Hepatocyte (in vitro differentiated cells): ENCODE results near the gene PHF21B. TPM values are rescaled to one million over a fixed set of nuclear protein-coding genes. Genes with fewer than 3 reads are reported as not detected.

Experiments
- DNase-seq: peaks from one replicate; pipeline ENCODE4 v3.0.0-alpha.2; 2016; ENCODE audit warnings: low spot score
- H2AFZ ChIP-seq: fragments of 200-600 bp; sonication (generic); 2 replicates; pipeline ENCODE4 v1.6.0; 2016; ENCODE audit warnings: antibody characterized with exemption, mild to moderate bottlenecking
- H3K27ac ChIP-seq: fragments of 200-600 bp; sonication (generic); 2 replicates; pipeline ENCODE4 v1.5.1; 2016; ENCODE audit warnings: mild to moderate bottlenecking
- H3K27me3 ChIP-seq: fragments of 200-600 bp; sonication (generic); 2 replicates; pipeline ENCODE4 v1.6.1; 2016
- H3K36me3 ChIP-seq: fragments of 200-600 bp; sonication (generic); replicated peaks from 2 replicates; pipeline ENCODE4 v1.5.1; 2016; ENCODE audit warnings: low read depth; ENCODE audit not compliant: insufficient read depth
- H3K4me1 ChIP-seq: fragments of 200-600 bp; sonication (generic); 2 replicates; pipeline ENCODE4 v1.5.1; 2016; ENCODE audit warnings: mild to moderate bottlenecking, moderate library complexity; ENCODE audit not compliant: insufficient read depth
- H3K4me2 ChIP-seq: fragments of 200-600 bp; sonication (generic); 2 replicates; pipeline ENCODE4 v1.6.0; 2016
- H3K4me3 ChIP-seq: fragments of 200-600 bp; sonication (generic); 2 replicates; pipeline ENCODE4 v1.5.1; 2016; ENCODE audit warnings: mild to moderate bottlenecking
- H3K79me2 ChIP-seq: fragments of 200-600 bp; sonication (generic); 2 replicates; pipeline ENCODE4 v1.6.0; 2017; ENCODE audit warnings: mild to moderate bottlenecking
- H3K9me2 ChIP-seq: fragments of 200-600 bp; sonication (generic); replicated peaks from 2 replicates; pipeline ENCODE4 v1.6.0; 2017; ENCODE audit warnings: mild to moderate bottlenecking; ENCODE audit not compliant: insufficient read depth
- H3K9me3 ChIP-seq: fragments of 200-600 bp; sonication (generic); 2 replicates; pipeline ENCODE4 v1.5.1; 2016; ENCODE audit warnings: low read depth, mild to moderate bottlenecking
- H4K20me1 ChIP-seq: fragments of 200-600 bp; sonication (generic); 2 replicates; pipeline ENCODE4 v1.6.0; 2016; ENCODE audit warnings: mild to moderate bottlenecking; ENCODE audit not compliant: insufficient read depth, poor library complexity, severe bottlenecking
- EZH2 ChIP-seq: fragments of 200-600 bp; sonication (generic); IDR thresholded peaks from 2 replicates; pipeline ENCODE4 v1.6.1; 2016; ENCODE audit warnings: antibody characterized with exemption, mild to moderate bottlenecking, borderline replicate concordance
- EZH2phosphoT487 ChIP-seq: fragments of 200-600 bp; sonication (generic); IDR thresholded peaks from one replicate; pipeline ENCODE4 v1.6.1; 2018; ENCODE audit warnings: antibody characterized with exemption, mild to moderate bottlenecking, low read depth, moderate library complexity; ENCODE audit not compliant: unreplicated experiment, severe bottlenecking
- WGBS: methylation state at CpG from one replicate; pipeline ENCODE4 v1.1.6; 2016; ENCODE audit warnings: low lambda C conversion rate; ENCODE audit errors: missing lambda C conversion rate; 5-methylcytosine and 5-hydroxymethylcytosine counted together
- polyA plus RNA-seq: library from polyadenylated mRNA; unstranded; fragments of >200 nt; fragmentation: Nextera tagmentation; extraction: Ambion mirVana; gene quantifications from 2 replicates; pipeline ENCODE4 v1.2.1, GENCODE V29; 2016
- total RNA-seq: library from RNA; depleted of rRNA; stranded (reverse); fragments of >200 nt; gene quantifications from 2 replicates; pipeline ENCODE4 v1.2.3, GENCODE V29; 2014
- TF ChIP-seq, protein P1 (sequence below): fragments of 200-600 bp; sonication (generic); IDR thresholded peaks from 2 replicates; pipeline ENCODE4 v1.5.1; 2016; ENCODE audit warnings: antibody characterized with exemption, mild to moderate bottlenecking; ENCODE audit not compliant: poor library complexity

Gene PHF21B
- total and polyA plus RNA-seq, 2 experiments from 2014 or later = 0.86 to 1.9 TPM

GRCh38 chr22:44972363-44973083, 37.3 kb downstream of the PHF21B start:
- Histone ChIP-seq H3K36me3 (no peaks in the 10 kb centered on the region), H4K20me1 (no peaks in the 10 kb centered on the region), H3K79me2 (no peaks in the 10 kb centered on the region), H3K9me2 (no peaks in the 10 kb centered on the region), H3K4me1 (no peaks in the 10 kb centered on the region), H3K27ac (no peak overlapping the region), H3K4me2 (no peak overlapping the region), H3K27me3 (no peaks in the 10 kb centered on the region), H3K9me3 (no peaks in the 10 kb centered on the region), H3K4me3 (no peak overlapping the region), H2AFZ (no peak overlapping the region)
- 76% methylated on average over 20 of the region's 23 CpGs for WGBS
- TF ChIP-seq, protein P1, sequence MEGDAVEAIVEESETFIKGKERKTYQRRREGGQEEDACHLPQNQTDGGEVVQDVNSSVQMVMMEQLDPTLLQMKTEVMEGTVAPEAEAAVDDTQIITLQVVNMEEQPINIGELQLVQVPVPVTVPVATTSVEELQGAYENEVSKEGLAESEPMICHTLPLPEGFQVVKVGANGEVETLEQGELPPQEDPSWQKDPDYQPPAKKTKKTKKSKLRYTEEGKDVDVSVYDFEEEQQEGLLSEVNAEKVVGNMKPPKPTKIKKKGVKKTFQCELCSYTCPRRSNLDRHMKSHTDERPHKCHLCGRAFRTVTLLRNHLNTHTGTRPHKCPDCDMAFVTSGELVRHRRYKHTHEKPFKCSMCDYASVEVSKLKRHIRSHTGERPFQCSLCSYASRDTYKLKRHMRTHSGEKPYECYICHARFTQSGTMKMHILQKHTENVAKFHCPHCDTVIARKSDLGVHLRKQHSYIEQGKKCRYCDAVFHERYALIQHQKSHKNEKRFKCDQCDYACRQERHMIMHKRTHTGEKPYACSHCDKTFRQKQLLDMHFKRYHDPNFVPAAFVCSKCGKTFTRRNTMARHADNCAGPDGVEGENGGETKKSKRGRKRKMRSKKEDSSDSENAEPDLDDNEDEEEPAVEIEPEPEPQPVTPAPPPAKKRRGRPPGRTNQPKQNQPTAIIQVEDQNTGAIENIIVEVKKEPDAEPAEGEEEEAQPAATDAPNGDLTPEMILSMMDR = no peak
- no peak for TF ChIP-seq EZH2phosphoT487
- DNase-seq = no peak

DNA sequence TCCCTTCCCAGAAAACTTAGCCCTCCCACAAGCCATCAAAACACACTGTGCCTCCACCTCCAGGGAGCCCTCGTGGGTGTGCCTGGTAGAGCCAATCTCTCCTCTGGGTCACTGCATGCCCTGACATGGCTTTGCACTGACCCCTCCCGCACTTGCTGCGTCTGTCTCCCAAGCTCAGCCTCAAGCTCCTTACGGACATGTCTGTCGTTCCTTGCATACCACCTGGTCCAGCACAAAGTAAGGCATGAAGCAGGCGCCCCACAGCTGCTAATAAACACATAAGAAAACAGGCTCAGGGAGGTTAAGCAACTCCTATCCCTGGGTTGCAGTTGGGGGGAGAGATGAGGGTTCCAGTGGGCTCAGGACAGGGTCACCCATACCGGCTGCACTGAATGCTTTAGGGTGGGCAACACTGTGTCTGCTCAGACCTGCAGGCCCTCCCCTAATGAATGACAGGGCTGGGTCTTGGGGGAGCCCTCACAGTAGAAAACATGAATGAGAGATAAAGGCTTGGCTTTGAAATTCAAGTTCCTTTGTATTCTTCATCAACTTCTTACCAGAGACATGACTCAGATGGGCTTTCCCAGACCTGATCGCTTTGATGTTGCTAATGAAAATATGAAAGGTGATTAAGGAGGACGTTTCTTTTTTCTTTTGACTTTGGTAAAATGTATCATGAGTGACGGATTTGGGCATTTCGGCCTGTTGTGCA, 38.0 kb downstream of the PHF21B start:
- 78% methylated on average over 11 of the region's 11 CpGs for WGBS

DNA sequence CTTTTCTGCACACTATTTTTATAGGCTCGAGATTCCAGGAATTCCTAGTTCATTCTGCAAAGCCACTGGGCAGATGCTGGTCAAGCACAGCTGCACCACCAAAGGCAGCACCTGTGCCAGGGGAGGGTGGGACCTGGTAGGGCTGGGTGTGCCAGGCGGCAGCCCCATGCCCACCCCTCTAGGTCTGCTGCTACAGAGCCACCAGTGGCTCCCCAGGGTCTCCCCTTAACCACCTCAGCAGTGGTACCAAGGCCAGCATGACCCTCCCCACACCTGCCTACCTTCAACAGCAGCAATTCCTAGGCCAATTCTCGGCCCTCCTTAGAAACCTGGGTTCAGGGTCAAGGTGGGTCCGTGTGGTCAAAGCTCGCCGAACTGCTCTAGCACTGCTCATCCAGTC, 39.5 kb downstream of the PHF21B start:
- Histone ChIP-seq H3K79me2 (no peaks in the 10 kb centered on the region), H3K4me3 (no peak overlapping the region), H3K36me3 (no peaks in the 10 kb centered on the region), H3K27ac (no peak overlapping the region), H2AFZ (no peak overlapping the region), H3K4me1 (no peaks in the 10 kb centered on the region), H3K9me2 (no peaks in the 10 kb centered on the region), H3K27me3 (no peaks in the 10 kb centered on the region), H4K20me1 (no peaks in the 10 kb centered on the region), H3K9me3 (no peaks in the 10 kb centered on the region), H3K4me2 (no peak overlapping the region)
- DNase-seq = no peak
- TF ChIP-seq EZH2phosphoT487 (no peak), EZH2 (no peak)
- TF ChIP-seq, protein P1 = no peak
- 90% methylated on average over 6 of the region's 6 CpGs for WGBS

More for the DNA sequence above, 38.0 kb downstream of the PHF21B start:
- Histone ChIP-seq H3K4me1 (no peaks in the 10 kb centered on the region), H2AFZ (no peak overlapping the region), H3K9me2 (no peaks in the 10 kb centered on the region), H3K4me3 (no peak overlapping the region), H3K36me3 (no peaks in the 10 kb centered on the region), H3K27me3 (no peaks in the 10 kb centered on the region), H3K79me2 (no peaks in the 10 kb centered on the region), H3K27ac (no peak overlapping the region), H3K9me3 (no peaks in the 10 kb centered on the region), H4K20me1 (no peaks in the 10 kb centered on the region), H3K4me2 (no peak overlapping the region)
- no peak for DNase-seq
- TF ChIP-seq EZH2 = no peak
- TF ChIP-seq, protein P1 = no peak
- TF ChIP-seq EZH2phosphoT487 = no peak
